Measurements from ENCODE around the gene GPR156. TPM values are rescaled to one million over a fixed set of nuclear protein-coding genes. Genes with fewer than 3 reads are reported as not detected.
"Not testable (repeated sequence)": the region's sequence is repeated elsewhere in the genome, so short reads cannot be mapped to it uniquely, and the experiment has no call there.

Gene GPR156
- total RNA-seq, 1 experiment from 2014 or later: not detected

DNA sequence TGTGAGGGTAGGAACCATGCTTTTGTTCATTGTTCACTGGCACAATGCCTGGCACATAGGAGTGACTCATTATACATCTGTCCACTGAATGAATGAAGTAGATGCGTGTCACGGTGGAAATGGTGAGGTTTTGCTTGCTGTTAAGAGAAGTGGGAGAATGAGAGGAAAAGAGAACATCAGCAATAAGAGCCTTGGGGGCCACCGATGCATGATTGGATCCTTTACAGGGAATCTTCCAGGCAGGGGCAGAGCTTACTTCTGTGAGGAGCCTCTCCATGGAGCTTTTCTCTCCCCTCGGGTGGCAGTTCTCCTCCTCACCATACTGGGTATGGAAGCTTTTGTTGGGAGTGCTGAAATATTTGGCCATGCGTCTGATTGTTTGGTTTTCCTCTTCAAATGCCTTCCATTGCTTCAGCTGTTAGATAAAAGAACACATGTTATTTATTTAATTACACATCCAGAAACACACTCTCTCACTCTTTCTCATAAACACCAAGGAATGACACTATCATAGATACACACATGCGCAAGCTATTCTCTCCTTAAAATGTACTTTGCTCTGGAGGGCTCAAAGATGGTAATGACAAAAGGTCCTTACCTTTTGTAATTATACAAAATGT, 111.9 kb downstream of the GPR156 start:
- no peak for DNase-seq (ENCODE audit: low read depth)
- in situ Hi-C loops (cut with HindIII; ENCODE audit: low pct_unique_long_range_greater_than_20kb, low sequenced_read_pairs): no loop called here

DNA sequence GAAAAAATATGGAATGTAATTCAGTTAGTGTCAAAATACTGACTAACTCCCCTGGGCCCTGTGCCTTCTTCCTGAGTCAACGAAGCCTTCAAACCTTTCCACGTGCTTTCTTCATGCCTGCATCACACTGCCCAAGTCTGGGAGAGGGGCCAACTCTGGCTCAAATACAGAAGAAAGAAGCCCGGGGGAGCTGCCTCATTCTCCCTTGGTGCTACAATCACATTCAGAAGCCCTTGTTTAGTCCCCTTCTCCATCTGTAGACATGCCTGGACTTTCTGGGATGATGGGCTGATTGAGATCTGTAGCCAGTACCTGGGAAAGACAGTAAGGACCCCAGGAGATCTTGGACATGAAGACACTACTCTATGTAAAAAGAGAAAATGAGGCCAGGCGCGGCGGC, 113.0 kb downstream of the GPR156 start:
- in situ Hi-C loops (cut with HindIII; ENCODE audit: low pct_unique_long_range_greater_than_20kb, low sequenced_read_pairs): no loop called here
- no peak for DNase-seq (ENCODE audit: low read depth)

DNA sequence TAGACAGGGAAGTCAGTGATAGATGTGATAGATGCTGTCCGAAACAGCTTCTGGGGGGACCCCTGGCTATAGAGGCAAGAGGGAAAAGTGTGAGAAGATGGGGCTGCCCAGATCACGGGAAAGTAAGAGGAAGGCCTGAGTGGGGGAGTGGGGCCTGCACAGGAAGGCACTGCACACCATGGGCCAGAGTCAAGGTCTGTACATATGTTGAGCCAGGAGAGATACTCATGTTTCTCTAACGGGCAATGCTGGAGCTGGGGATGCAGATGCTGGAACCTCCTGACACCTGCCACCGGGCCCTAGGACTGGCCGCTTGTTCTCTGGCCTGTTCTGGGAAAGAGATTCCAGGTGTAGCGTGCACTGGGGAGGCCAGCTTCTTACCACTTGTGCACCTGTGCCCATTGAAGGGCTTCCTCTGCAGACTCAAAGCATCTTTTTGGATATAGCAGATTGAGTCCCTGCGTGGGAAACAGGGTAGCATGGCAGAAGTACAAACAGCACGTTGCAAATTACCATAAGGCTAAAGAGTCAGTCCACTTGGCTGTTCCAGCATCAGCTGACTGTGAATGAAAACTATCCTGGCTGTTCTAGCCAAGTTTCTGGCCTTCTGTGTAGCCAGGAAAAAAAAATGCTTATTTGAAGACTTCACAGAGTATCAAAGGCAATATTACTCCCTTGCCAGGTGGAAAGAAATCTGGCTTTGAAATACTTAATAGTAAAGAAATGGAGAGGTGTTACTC, 113.7 kb downstream of the GPR156 start:
- DNase-seq (ENCODE audit: low read depth): no peak
- in situ Hi-C loops (cut with HindIII; ENCODE audit: low pct_unique_long_range_greater_than_20kb, low sequenced_read_pairs): no loop called here

DNA sequence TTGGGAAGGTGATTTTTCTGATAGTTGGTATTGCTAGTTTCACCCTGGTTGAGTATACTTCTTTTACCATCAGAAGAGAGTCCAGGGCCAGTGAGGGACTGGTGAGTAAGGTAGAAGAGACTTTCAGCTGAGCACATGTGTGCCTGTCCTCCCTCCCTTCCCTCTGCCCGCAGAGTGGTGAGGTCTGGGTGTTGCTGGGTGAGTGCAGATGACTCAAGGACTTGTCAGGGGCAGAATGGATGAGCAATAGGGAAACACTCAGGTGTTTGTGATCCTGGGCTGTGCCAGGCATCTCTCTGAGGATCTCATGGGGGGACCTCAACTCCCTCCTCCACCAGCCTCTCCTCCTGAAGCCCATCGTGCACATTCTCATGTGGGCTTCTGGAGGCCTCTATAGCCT, 114.8 kb downstream of the GPR156 start:
- peak; percentile 72 for DNase-seq (ENCODE audit: low read depth)
- in situ Hi-C loops (cut with HindIII; ENCODE audit: low pct_unique_long_range_greater_than_20kb, low sequenced_read_pairs): no loop called here

DNA sequence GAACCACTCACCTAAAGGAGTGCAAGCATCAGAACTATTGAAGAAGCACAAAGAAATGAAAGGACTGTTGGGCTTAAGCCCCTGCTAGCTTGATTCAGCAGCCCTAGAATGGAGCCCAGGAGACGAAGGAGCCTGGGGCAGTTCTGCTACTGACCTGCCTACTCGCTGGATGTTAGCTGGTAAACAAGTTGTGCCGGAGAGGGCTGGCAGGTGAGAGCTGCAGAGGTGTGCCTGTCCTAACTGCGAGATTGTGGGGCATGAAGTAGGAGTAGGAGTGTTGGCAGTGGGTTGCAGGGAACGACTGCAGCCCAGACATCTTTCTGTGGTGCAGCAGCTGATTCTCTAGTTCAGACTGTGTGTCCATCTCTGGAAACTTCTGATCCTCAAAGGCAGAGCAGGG, 115.6 kb downstream of the GPR156 start:
- no peak for DNase-seq (ENCODE audit: low read depth)
- in situ Hi-C loops (cut with HindIII; ENCODE audit: low pct_unique_long_range_greater_than_20kb, low sequenced_read_pairs): no loop called here

DNA sequence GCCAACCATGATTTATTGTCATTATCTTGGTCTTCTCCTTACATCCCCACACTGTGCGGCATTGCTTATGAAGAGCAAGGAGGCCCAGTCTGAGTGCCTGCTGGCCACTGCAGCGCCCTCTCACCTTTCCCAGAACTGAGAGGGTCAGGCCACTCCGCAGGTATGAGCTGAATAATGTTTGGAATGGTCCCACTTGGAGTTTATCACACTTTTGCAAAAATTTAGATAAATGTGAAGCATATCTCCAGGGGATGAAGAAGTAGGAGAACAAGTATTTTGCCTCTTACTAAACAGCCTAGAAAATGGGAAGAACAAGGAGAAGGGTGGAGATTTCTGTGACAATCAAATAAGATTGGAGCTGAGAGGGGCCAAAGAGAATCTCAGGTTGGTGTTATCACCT, 116.4 kb downstream of the GPR156 start:
- in situ Hi-C loops (cut with HindIII; ENCODE audit: low pct_unique_long_range_greater_than_20kb, low sequenced_read_pairs): no loop called here
- DNase-seq (ENCODE audit: low read depth): no peak

DNA sequence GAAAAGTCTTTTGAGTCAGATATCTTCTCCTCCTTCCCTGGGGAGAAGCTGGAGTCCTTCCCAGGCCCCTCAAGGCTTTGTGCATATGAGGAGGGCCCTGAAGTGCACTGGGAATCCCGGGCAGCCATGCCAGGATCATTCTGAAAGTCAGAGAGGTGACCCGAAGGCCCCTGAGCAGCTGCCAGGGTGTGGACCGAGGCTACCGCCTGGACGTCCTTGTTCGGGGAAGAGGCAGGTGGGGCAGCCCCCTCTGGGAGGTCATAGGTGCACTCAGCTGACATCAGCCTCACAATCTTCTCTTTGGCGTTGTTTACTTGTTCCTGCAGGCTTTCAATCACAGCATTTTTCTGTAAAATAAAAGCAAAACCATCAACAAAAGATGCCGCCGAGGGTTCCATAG, 117.0 kb downstream of the GPR156 start:
- no peak for DNase-seq (ENCODE audit: low read depth)
- in situ Hi-C loops (cut with HindIII; ENCODE audit: low pct_unique_long_range_greater_than_20kb, low sequenced_read_pairs): no loop called here

DNA sequence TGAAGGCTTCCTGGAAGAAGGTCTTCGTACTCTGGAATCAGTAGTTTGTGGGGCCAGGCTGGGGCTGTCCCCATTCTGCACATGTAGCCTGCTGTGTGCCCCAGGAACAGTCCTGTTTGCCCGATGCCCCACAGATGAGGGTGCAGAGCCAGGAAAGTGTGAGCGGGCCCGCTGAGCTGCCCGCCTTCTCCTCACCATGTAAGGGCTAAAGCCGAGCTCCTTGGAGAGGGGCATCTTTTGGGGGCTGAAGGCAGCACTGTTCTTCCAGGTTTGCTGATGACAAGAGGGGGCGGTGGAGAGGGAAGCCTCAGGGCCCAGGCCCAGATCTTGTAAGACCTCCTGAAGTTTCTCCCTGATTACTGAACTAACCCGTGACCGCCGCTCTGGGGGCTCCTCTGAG, 117.5 kb downstream of the GPR156 start:
- in situ Hi-C loops (cut with HindIII; ENCODE audit: low pct_unique_long_range_greater_than_20kb, low sequenced_read_pairs): no loop called here
- no peak for DNase-seq (ENCODE audit: low read depth)

DNA sequence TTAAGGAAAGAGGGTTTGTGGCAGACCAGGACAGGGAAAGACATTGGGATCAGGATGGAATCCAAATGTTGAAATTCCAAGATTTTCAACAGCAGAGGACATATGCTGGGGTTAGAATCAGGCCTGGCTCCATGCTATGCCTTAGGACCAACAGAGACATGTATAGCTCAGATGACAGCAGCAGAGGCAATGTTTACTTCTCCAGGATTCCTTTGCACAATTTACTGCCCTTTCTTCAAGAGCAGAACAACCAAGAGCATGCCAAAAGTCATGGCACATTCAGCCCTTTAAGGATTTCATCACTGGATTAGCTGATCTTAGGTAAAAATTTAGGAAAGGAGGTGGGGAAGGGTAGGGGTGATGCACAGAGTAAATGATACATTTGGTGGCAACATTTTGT, 121.2 kb downstream of the GPR156 start:
- in situ Hi-C loops (cut with HindIII; ENCODE audit: low pct_unique_long_range_greater_than_20kb, low sequenced_read_pairs): no loop called here
- no peak for DNase-seq (ENCODE audit: low read depth)

DNA sequence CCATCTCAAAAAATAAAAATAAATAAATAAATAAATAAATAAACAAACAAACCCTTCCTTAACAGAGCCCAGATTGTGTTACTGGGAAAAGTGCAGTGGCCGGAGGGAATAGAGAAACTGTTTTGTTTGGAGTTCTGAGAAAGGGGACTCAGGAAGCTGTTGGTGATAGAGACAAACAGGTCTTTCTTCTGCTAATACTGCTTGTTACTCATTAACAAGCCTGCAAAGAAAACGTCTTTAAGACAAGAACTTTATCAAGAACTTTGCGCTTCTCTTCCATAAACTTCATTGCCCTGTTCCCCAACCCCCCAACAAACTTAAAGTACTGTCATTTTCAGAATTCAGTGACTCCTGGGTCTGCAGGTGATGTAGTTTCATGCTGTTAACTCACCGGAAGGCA, 122.0 kb downstream of the GPR156 start:
- DNase-seq (ENCODE audit: low read depth): no peak
- in situ Hi-C loops (cut with HindIII; ENCODE audit: low pct_unique_long_range_greater_than_20kb, low sequenced_read_pairs): no loop called here

DNA sequence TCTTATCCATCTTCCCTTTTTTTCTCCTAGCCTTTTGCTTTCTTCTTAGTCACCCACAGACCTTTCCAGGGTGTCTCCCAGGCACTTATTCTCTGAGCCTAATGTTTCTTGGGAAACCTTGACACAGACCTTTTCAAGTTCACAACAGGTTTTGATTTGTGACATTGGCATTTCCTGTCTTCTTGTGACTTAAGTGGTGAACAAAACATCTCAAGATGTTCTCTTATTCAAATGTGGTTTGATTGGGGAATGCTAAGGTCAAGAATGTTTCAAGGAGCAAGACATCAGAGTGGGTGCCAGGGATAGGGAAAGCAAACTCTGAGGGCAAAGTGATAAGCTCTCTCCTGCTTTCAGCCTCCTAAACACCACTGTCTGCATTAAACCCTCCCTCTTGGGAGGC, 122.6 kb downstream of the GPR156 start:
- in situ Hi-C loops (cut with HindIII; ENCODE audit: low pct_unique_long_range_greater_than_20kb, low sequenced_read_pairs): no loop called here
- no peak for DNase-seq (ENCODE audit: low read depth)

DNA sequence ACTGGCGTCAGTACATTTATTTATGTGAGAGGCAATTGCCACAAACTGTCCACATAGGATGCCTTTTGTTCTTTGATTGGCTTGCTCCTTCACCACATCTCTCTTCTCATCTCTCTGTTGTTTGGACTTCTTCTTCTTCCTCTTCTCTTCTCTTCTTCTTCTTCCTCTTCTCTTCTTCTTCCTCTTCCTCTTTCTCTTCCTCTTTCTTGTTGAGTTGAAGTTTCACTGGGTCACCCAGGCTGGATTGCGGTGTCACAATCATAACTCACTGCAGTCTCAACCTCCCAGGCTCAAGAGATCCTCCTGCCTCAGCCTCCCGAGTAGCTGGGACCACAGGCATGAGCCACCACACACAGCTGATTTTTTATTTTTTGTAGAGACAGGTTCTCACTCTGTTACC, 123.1 kb downstream of the GPR156 start:
- in situ Hi-C loops (cut with HindIII; ENCODE audit: low pct_unique_long_range_greater_than_20kb, low sequenced_read_pairs): no loop called here
- no peak for DNase-seq (ENCODE audit: low read depth)

DNA sequence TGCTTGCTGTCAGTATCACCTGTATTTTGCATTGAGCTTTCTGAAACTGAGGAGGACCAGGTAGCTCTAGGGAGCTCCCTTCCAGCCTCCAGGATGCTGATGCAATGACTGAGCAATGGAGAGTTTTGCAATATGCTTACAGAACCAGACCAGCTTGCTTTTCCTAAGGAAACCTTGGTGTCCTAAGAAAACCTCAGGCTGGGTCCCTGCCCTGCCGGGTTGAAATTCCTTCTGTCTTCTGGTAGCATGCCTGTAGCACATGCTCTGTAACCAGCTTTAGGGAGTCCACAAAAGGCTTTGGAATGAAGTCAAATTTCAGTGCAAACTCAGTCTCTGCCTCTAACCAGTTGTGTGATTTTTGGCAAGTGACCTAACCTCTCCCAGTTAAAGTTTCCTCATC, 125.0 kb downstream of the GPR156 start:
- in situ Hi-C loops (cut with HindIII; ENCODE audit: low pct_unique_long_range_greater_than_20kb, low sequenced_read_pairs): no loop called here
- DNase-seq (ENCODE audit: low read depth): no peak

DNA sequence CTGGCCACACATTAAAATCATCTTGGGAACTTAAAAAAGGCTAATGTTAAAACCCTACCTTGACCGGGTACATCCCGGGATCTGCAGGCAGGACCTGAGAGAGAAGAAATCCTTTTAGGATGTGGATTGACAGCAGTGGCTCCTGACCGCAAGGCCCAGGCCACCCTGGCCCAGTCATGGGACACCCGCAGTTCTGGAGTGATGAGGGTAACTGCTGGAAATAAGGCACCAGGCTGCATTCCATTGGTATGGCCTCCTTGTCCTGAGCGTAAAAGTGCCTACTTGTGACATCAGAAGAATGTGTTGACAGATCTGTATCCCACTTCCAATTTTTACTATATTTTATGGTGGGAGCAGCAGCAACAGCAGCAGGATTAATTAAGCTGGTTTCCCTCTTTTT, 127.3 kb downstream of the GPR156 start:
- in situ Hi-C loops (cut with HindIII; ENCODE audit: low pct_unique_long_range_greater_than_20kb, low sequenced_read_pairs): no loop called here
- DNase-seq (ENCODE audit: low read depth): no peak

DNA sequence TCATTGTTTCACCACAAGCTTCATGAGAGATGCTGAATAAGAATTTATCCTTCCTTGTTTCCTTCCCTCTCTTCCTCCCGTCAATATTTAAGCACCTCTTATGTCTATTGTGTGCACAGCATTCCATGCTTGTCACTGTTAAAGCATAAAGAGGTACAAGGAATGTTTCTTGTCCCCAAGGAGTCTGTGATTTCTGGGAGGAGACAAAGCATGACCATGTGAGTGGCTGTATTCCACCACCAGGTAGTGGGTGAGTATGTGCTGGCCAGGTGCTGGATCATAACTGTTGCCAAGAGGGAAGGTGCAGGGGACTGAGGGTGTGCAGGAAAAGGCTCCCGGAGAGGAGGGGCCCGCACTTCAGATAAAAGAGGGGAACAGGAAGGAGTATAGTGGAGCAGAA, 127.9 kb downstream of the GPR156 start:
- in situ Hi-C loops (cut with HindIII; ENCODE audit: low pct_unique_long_range_greater_than_20kb, low sequenced_read_pairs): no loop called here
- DNase-seq (ENCODE audit: low read depth): no peak

DNA sequence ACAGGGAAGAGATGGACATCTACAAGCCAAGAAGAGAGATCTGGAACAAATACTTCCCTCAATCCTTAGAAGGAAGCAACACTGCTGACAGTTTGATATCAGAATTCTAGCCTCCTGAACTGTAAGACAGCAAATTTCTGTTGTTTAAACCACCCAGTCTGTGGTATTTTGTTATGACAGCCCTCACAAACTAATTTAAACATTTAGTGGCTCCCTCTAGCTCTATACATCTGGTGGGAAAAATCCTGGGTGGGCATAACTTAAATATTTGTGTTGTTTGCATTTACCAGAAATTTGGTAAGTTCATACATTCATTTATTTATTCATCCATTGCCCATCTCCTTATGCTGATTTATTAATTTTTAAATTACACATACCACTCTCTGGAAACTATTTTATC, 128.3 kb downstream of the GPR156 start:
- no peak for DNase-seq (ENCODE audit: low read depth)
- in situ Hi-C loops (cut with HindIII; ENCODE audit: low pct_unique_long_range_greater_than_20kb, low sequenced_read_pairs): no loop called here

DNA sequence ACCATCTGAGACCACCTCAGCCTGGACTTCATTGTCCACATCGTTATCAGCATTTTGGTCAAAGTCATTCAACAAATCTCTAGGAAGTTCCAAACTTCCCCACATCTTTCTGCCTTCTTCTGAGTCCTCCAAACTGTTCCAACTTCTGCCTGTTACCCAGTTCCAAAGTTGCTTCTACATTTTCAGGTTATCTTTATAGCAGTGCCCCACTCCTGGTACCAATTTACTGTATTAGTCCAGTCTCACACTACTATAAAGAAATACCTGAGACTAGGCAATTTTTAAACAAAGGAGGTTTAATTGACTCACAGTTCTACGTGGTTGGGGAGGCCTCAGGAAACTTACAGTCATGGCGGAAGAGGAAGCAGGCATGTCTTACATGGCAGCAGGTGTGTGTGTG, 129.3 kb downstream of the GPR156 start:
- in situ Hi-C loops (cut with HindIII; ENCODE audit: low pct_unique_long_range_greater_than_20kb, low sequenced_read_pairs): not testable (repeated sequence)

DNA sequence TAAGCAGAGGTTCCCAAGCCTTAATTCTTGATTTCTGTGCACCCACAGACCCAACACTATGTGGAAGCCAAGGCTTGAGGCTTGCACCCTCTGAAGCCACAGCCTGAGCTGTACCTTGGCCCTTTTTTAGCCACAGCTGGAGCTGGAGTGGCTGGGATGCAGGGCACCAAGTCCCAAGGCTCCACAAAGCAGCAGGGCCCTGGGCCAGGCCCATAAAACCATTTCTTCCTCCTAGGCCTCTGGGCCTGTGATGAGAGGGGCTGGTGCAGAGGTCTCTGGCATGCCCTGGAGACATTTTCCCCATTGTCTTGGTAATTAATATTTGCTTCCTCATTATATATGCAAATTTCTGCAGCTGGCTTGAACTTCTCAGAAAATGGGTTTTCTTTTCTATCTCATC, 129.9 kb downstream of the GPR156 start:
- DNase-seq (ENCODE audit: low read depth): no peak
- in situ Hi-C loops (cut with HindIII; ENCODE audit: low pct_unique_long_range_greater_than_20kb, low sequenced_read_pairs): no loop called here

More for the DNA sequence above, 129.3 kb downstream of the GPR156 start:
- DNase-seq (ENCODE audit: low read depth): not testable (repeated sequence)

DNA sequence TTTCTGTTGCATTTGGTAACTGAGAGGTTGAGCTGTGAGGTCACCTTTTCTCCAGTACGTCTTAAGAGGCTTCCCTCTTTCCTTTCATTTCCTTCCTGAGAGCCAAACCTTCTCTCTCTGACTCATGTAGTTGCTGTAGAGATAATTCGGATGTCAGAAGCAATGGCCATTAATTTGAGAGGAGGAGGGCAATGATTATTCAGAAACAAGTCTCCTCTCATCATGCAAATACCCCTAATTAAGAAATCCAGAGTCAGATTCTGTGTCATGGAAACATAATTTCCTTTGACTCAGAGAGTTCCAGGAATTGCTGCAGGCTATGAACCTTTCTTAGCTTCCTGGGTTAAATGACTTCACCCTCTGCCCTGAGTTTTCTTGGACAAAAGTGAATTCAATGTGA, 131.7 kb downstream of the GPR156 start:
- in situ Hi-C loops (cut with HindIII; ENCODE audit: low pct_unique_long_range_greater_than_20kb, low sequenced_read_pairs): no loop called here

DNA sequence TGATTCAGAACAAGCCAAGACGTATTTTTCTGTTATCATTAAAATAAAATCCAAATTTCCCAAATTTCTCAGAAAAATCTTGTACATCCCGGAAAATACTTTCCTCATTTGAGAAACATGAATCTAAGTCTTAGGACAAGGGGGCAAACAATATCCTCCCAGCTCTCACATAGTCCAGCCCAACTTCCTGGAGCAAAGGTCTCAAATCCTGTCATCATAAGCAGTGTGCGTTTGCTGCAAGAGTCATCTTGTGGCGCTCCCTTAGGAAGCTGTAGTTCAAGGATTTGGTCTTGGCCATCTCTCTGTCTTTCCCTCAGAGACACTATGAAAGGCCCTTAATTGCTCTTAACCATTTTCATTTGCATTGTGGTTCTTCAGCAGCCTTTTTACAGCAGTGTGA, 133.2 kb downstream of the GPR156 start:
- no peak for DNase-seq (ENCODE audit: low read depth)
- in situ Hi-C loops (cut with HindIII; ENCODE audit: low pct_unique_long_range_greater_than_20kb, low sequenced_read_pairs): no loop called here

More for the DNA sequence above, 131.7 kb downstream of the GPR156 start:
- DNase-seq (ENCODE audit: low read depth): peak; percentile 14

Data from Caki2 (cell line).